SK-N-SH (cell line): ENCODE results near the gene CLIC1. TPM values are rescaled to one million over a fixed set of nuclear protein-coding genes. Genes with fewer than 3 reads are reported as not detected.

ENCODE experiments used
- CTCF ChIA-PET: fragments of 300-600, 350-600 bp; formaldehyde crosslinking; extraction: SDS; loops from one replicate; lab custom pipeline; 2021; lab: Yijun Ruan, JAX
- POLR2A ChIA-PET: fragments of 350-600 bp; sonication (Branson Sonifier 250); formaldehyde crosslinking; extraction: SDS; loops from one replicate; lab custom pipeline; 2020; ENCODE audit warnings: antibody characterized with exemption, inconsistent platforms; lab: Yijun Ruan, JAX
- DNase-seq: peaks from one replicate; pipeline ENCODE4 v3.0.0; 2012
- H2AFZ ChIP-seq: fragments of 200-600 bp; sonication (generic); 2 replicates; pipeline ENCODE4 v1.8.1; 2016; ENCODE audit warnings: antibody characterized with exemption, mild to moderate bottlenecking, low read depth
- H3F3A ChIP-seq: fragments of 200-600 bp; sonication (generic); replicated peaks from 2 replicates; pipeline ENCODE3; 2016; ENCODE audit warnings: antibody characterized with exemption, mild to moderate bottlenecking; ENCODE audit not compliant: insufficient read depth
- H3K27ac ChIP-seq, 2 experiments: fragments of 200-500 bp in 1 of 2; fragments of 200-600 bp in 1 of 2; sonication (Bioruptor generic) in 1 of 2; sonication (generic), shearing (Covaris generic) in 1 of 2; 2 replicates each; pipeline versions ENCODE4 v1.5.1 to v1.6.1; 2014 to 2016; ENCODE audit warnings: low read depth in 2 of 2, inconsistent platforms in 1 of 2, low read length in 1 of 2, mild to moderate bottlenecking in 1 of 2, mixed read lengths in 1 of 2
- H3K27me3 ChIP-seq: fragments of 200-600 bp; sonication (generic), shearing (Covaris generic); 2 replicates; pipeline ENCODE4 v1.6.1; 2016; ENCODE audit warnings: mixed run types; ENCODE audit not compliant: insufficient read depth
- H3K36me3 ChIP-seq, 2 experiments: fragments of 200-500 bp in 1 of 2; fragments of 200-600 bp in 1 of 2; sonication (Bioruptor generic) in 1 of 2; sonication (generic) in 1 of 2; replicated peaks in 1 of 2; 2 replicates each; pipeline versions ENCODE3 to v1.5.1; 2014 to 2016; ENCODE audit warnings: low read length in 1 of 2, mild to moderate bottlenecking in 1 of 2; ENCODE audit not compliant: insufficient read depth in 2 of 2, control insufficient read depth in 1 of 2
- H3K4me1 ChIP-seq, 2 experiments: fragments of 200-500 bp in 1 of 2; fragments of 200-600 bp in 1 of 2; sonication (Bioruptor generic) in 1 of 2; sonication (generic), shearing (Covaris generic) in 1 of 2; 2 replicates each; pipeline versions ENCODE4 v1.5.1 to v1.6.1; 2014 to 2016; ENCODE audit warnings: low read depth in 1 of 2, low read length in 1 of 2, mixed run types in 1 of 2; ENCODE audit not compliant: insufficient read depth in 2 of 2, control insufficient read depth in 1 of 2
- H3K4me2 ChIP-seq: fragments of 200-600 bp; sonication (generic), shearing (Covaris generic); 2 replicates; pipeline ENCODE4 v1.6.1; 2017; ENCODE audit warnings: mixed run types
- H3K4me3 ChIP-seq, 2 experiments: fragments of 200-500 bp in 1 of 2; fragments of 200-600 bp in 1 of 2; sonication (Bioruptor generic) in 1 of 2; sonication (generic), shearing (Covaris generic) in 1 of 2; 2 replicates each; pipeline versions ENCODE4 v1.5.1 to v1.8.1; 2014 to 2016; ENCODE audit warnings: low read depth in 2 of 2, inconsistent platforms in 1 of 2, low read length in 1 of 2, mild to moderate bottlenecking in 1 of 2, mixed read lengths in 1 of 2, moderate library complexity in 1 of 2
- H3K79me2 ChIP-seq: fragments of 200-600 bp; sonication (generic); 2 replicates; pipeline ENCODE4 v1.8.1; 2017; ENCODE audit warnings: mild to moderate bottlenecking; ENCODE audit not compliant: insufficient read depth
- H3K9ac ChIP-seq: fragments of 200-600 bp; sonication (generic); 2 replicates; pipeline ENCODE4 v1.6.1; 2017; ENCODE audit warnings: mixed run types
- H3K9me2 ChIP-seq: fragments of 200-600 bp; sonication (generic); 2 replicates; pipeline ENCODE4 v1.6.1; 2017; ENCODE audit warnings: mixed run types
- H3K9me3 ChIP-seq: fragments of 200-600 bp; sonication (generic); 2 replicates; pipeline ENCODE4 v1.6.1; 2017; ENCODE audit warnings: mixed run types, mild to moderate bottlenecking, moderate library complexity
- H4K20me1 ChIP-seq: fragments of 200-600 bp; sonication (generic); 2 replicates; pipeline ENCODE4 v1.6.1; 2017; ENCODE audit warnings: mild to moderate bottlenecking, mixed run types; ENCODE audit not compliant: insufficient read depth
- CHD2 ChIP-seq: fragments of 150-350 bp; IDR thresholded peaks from 2 replicates; pipeline ENCODE4 v1.6.1; 2018; ENCODE audit warnings: low read length; ENCODE audit not compliant: partially characterized antibody
- FOSL2 ChIP-seq: IDR thresholded peaks from 2 replicates; pipeline ENCODE4 v1.4.0; 2012; ENCODE audit warnings: low read depth, mild to moderate bottlenecking, moderate library complexity, borderline replicate concordance
- GABPA ChIP-seq: IDR thresholded peaks from 2 replicates; pipeline ENCODE4 v1.4.0; 2012; ENCODE audit warnings: low read depth, mild to moderate bottlenecking
- JUND ChIP-seq: IDR thresholded peaks from 2 replicates; pipeline ENCODE4 v1.4.0; 2012
- MAX ChIP-seq: IDR thresholded peaks from 2 replicates; pipeline ENCODE4 v1.4.0; 2012; ENCODE audit warnings: low read depth
- PBX3 ChIP-seq: IDR thresholded peaks from 2 replicates; pipeline ENCODE4; 2012
- POLR2AphosphoS5 ChIP-seq: IDR thresholded peaks from 2 replicates; pipeline ENCODE4 v1.6.1; 2012; ENCODE audit warnings: low read depth, low read length
- RCOR1 ChIP-seq: fragments of 150-350 bp; IDR thresholded peaks from 2 replicates; pipeline ENCODE4 v1.6.1; 2017; ENCODE audit warnings: antibody characterized with exemption, low read length
- REST ChIP-seq: IDR thresholded peaks from 2 replicates; pipeline ENCODE4 v1.6.1; 2012; ENCODE audit warnings: mild to moderate bottlenecking, low read depth, low read length, moderate library complexity
- TAF1 ChIP-seq: IDR thresholded peaks from 2 replicates; pipeline ENCODE4 v1.6.1; 2012; ENCODE audit warnings: low read depth, mild to moderate bottlenecking, low read length, moderate library complexity, borderline replicate concordance
- TCF12 ChIP-seq: IDR thresholded peaks from 2 replicates; pipeline ENCODE4 v1.4.0; 2012
- YY1 ChIP-seq: IDR thresholded peaks from 2 replicates; pipeline ENCODE4 v1.4.0; 2012; ENCODE audit warnings: low read depth, mild to moderate bottlenecking
- ZBTB33 ChIP-seq: IDR thresholded peaks from 2 replicates; pipeline ENCODE4 v1.4.0; 2012; ENCODE audit warnings: low read depth, borderline replicate concordance
- WGBS: methylation state at CpG from one replicate; pipeline ENCODE4 v1.1.6; 2017; ENCODE audit warnings: low lambda C conversion rate; 5-methylcytosine and 5-hydroxymethylcytosine counted together
- polyA plus RNA-seq, 3 experiments: library from polyadenylated mRNA; depleted of rRNA; stranded (reverse); fragments of >200 nt; gene quantifications; 2 replicates each; pipeline ENCODE4 v1.2.3, GENCODE V29; 2012

The CLIC1 gene
- polyA plus RNA-seq, 1 of the 3 experiments (the other 2 are of a cell fraction), result 520 TPM

- DNase-seq, result no peak
- H3K4me2 ChIP-seq, result peak overlapping the region; percentile 99
Observed at GRCh38 chr6:31734821-31735406, 1.4 kb downstream of the CLIC1 start.

More at GRCh38 chr6:31734821-31735406, 1.4 kb downstream of the CLIC1 start:
- Histone ChIP-seq H3F3A (peaks cover 60% of the 10 kb centered on the region), H3K9me2 (no peaks in the 10 kb centered on the region), H3K4me3 (peak overlapping the region; percentile 85 to 86), H3K4me1 (peaks cover 29 to 38% of the 10 kb centered on the region in 2 experiments; a peak in 3 of 4 replicates), H2AFZ (no peak overlapping the region), H3K9ac (peak overlapping the region; percentile 97), H3K36me3 (peaks cover 26 to 39% of the 10 kb centered on the region in 2 experiments), H3K27me3 (no peaks in the 10 kb centered on the region), H3K9me3 (no peaks in the 10 kb centered on the region), H3K79me2 (peaks cover 62% of the 10 kb centered on the region), H4K20me1 (peaks cover 21% of the 10 kb centered on the region), H3K27ac (peak overlapping the region; percentile 88 to 90)
- 2% methylated on average over 18 of the region's 18 CpGs for WGBS
- ChIA-PET POLR2A (interaction anchor here (1.3 to 1.5 kb wide), 3 partner anchors 32 to 100 kb away, joined by 4 to 6 read pairs (median 4); partner anchors contain the start of genes ABHD16A, HSPA1A and HSPA1L), CTCF (interaction anchor here (1.0 to 5.5 kb wide), 5 partner anchors 31 to 96 kb away, joined by 3 to 23 read pairs (median 5); partner anchors contain the start of gene VARS1)
- TF ChIP-seq ZBTB33, result no peak
- peak; percentile 86 for TF ChIP-seq FOSL2
- 0 out of 2 replicates have a peak, but pooled peaks have one; percentile 69 for TF ChIP-seq YY1
- TF ChIP-seq CHD2, result peak; percentile 20
- TF ChIP-seq JUND, result peak; percentile 79; the same call in 1 of the 2 replicates
- TF ChIP-seq MAX, result peak; percentile 82; the same call in 1 of the 2 replicates
- TF ChIP-seq PBX3, result peak; percentile 68
- TF ChIP-seq TCF12, result peak; percentile 21; the same call in 1 of the 2 replicates
- TF ChIP-seq RCOR1, result no peak
- TF ChIP-seq GABPA, result peak; percentile 58
- TF ChIP-seq TAF1, result 0 out of 2 replicates have a peak, but pooled peaks have one; percentile 4
- TF ChIP-seq REST, result no peak
- peak; percentile 31; the same call in 1 of the 2 replicates for TF ChIP-seq POLR2AphosphoS5
